ENCODE results near the gene RRM2. TPM values are rescaled to one million over a fixed set of nuclear protein-coding genes. Genes with fewer than 3 reads are reported as not detected.

The RRM2 gene
- total and polyA plus RNA-seq, 3 experiments from 2014 or later: 1.4 to 427 (median 425) TPM

GRCh38 chr2:10109311-10109710 is 13.2 kb upstream of the RRM2 start:
- Mint-ChIP-seq H3K27me3 (peaks cover 2 to 4% of the 10 kb centered on the region in 2 donors), H3K9me3 (peaks cover 0 to 9% (median 6%) of the 10 kb centered on the region in 5 donors), H3K4me1 (no peaks in the 10 kb centered on the region), H3K4me3 (no peak overlapping the region), H3K27ac (peak overlapping the region in 1 of 8 donors; percentile 17), H3K36me3 (peaks cover 0 to 10% (median 0%) of the 10 kb centered on the region in 3 donors)
- CTCF ChIA-PET: interaction anchor here (1.2 kb wide), 1 partner anchor 13 kb away, joined by 3 read pairs; no protein-coding TSS in a partner anchor
- H3K27me3 ChIP-seq (ENCODE audit: insufficient read depth, low read length, poor library complexity, severe bottlenecking): no peaks in the 10 kb centered on the region
- POLR2A ChIA-PET: no interaction called here
- H3K27ac ChIP-seq (ENCODE audit: low read depth, low read length): no peak overlapping the region
- H3K4me3 ChIP-seq (ENCODE audit: low read length): no peak overlapping the region
- H3K4me1 ChIP-seq (ENCODE audit: insufficient read depth, low read length): no peaks in the 10 kb centered on the region
- H3K36me3 ChIP-seq (ENCODE audit: insufficient read depth, low read length): no peaks in the 10 kb centered on the region
- no peak for DNase-seq
- H3K9me3 ChIP-seq (ENCODE audit: low read length): no peaks in the 10 kb centered on the region

DNA sequence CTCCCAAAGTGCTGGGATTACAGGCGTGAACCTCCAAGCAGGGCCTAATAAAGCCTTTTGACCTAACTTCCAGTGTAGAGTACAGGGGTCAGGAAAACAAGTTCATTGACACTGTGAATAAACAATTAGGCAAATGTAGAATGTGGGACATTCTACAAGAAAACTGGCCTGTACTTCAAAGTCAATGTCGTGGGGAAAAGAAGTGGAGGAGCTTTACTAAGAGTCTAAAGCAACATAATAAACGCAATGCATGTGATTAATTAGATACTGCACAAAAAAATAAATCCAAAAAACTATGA is 3.6 kb upstream of the RRM2 start:
- H3K36me3 ChIP-seq (ENCODE audit: insufficient read depth, low read length): no peaks in the 10 kb centered on the region
- peaks cover 7% of the 10 kb centered on the region for H3K27me3 ChIP-seq (ENCODE audit: insufficient read depth, low read length, poor library complexity, severe bottlenecking)
- ChIA-PET CTCF (interaction anchor here (1.2 to 2.1 kb wide), 4 partner anchors 22 to 316 kb away, joined by 3 to 8 read pairs (median 6); no protein-coding TSS in a partner anchor), POLR2A (no interaction called here)
- Mint-ChIP-seq H3K27me3 (peaks cover 9 to 10% of the 10 kb centered on the region in 2 donors), H3K4me3 (peak overlapping the region in 3 of 7 donors; percentile 13 to 25 (median 20)), H3K27ac (peak overlapping the region in 1 of 8 donors; percentile 32), H3K9me3 (no peaks in the 10 kb centered on the region), H3K36me3 (peaks cover 0 to 2% (median 0%) of the 10 kb centered on the region in 3 donors), H3K4me1 (peaks cover 28 to 37% (median 36%) of the 10 kb centered on the region in 3 donors)
- H3K4me1 ChIP-seq (ENCODE audit: insufficient read depth, low read length): peaks cover 26% of the 10 kb centered on the region
- H3K9me3 ChIP-seq (ENCODE audit: low read length): no peaks in the 10 kb centered on the region
- H3K4me3 ChIP-seq (ENCODE audit: low read length): no peak overlapping the region
- H3K27ac ChIP-seq (ENCODE audit: low read depth, low read length): no peak overlapping the region
- no peak for DNase-seq

GRCh38 chr2:10119601-10120157 is 2.9 kb upstream of the RRM2 start:
- Mint-ChIP-seq H3K9me3 (no peaks in the 10 kb centered on the region), H3K4me1 (peaks cover 32 to 44% (median 43%) of the 10 kb centered on the region in 3 donors), H3K27me3 (peaks cover 15 to 16% of the 10 kb centered on the region in 2 donors), H3K27ac (peak overlapping the region in 7 of 8 donors; percentile 29 to 98 (median 96)), H3K4me3 (peak overlapping the region; percentile 85 to 98 (median 98)), H3K36me3 (peaks cover 0 to 2% (median 0%) of the 10 kb centered on the region in 3 donors)
- ChIA-PET POLR2A (no interaction called here), CTCF (interaction anchor here (1.5 to 2.1 kb wide), 3 partner anchors 47 to 315 kb away, joined by 5 to 8 read pairs (median 8); no protein-coding TSS in a partner anchor)
- no peaks in the 10 kb centered on the region for H3K9me3 ChIP-seq (ENCODE audit: low read length)
- H3K4me1 ChIP-seq (ENCODE audit: insufficient read depth, low read length): peaks cover 31% of the 10 kb centered on the region
- no peak for DNase-seq
- no peaks in the 10 kb centered on the region for H3K36me3 ChIP-seq (ENCODE audit: insufficient read depth, low read length)
- peak overlapping the region; percentile 70 for H3K4me3 ChIP-seq (ENCODE audit: low read length)
- peaks cover 7% of the 10 kb centered on the region for H3K27me3 ChIP-seq (ENCODE audit: insufficient read depth, low read length, poor library complexity, severe bottlenecking)
- peak overlapping the region; percentile 78 for H3K27ac ChIP-seq (ENCODE audit: low read depth, low read length)

DNA sequence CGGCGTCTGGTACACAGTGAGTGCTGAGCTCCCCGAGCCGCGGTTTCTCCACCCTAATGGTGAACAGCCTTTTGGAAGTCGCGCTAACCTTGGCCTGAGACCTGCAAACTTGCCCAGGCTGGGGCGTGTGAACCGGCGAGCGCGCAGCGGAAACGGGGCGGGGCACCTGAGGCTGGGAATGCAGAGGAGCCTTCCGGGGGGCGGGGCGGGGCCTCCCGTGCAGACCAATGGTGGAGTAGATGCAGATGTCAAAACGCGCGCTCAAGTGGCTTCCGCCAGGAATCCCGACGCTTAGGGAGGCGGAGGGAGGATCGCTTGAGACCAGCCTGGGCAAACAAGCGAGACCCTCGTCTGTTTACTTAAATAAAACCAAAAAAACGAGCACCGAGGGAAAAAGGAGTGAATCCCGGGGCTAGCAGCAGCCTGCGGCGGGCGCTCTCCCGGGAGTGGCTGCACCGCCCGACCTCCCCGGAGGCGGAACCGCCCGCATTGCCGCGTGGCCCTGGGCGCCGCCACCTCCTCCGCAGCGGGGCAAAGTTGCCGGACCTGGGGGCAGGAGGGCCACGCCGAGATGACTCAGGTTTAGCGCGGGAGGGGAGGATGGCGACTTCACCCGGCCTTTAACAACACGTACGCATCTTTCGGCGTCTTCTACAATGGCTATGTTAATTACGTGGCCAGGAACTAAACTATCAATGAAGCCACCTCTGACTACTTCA is 2.2 kb upstream of the RRM2 start:
- peak overlapping the region; percentile 78 for H3K27ac ChIP-seq (ENCODE audit: low read depth, low read length)
- H3K27ac Mint-ChIP-seq: peak overlapping the region; percentile 64 to 98 (median 96)
- no peaks in the 10 kb centered on the region for H3K9me3 ChIP-seq (ENCODE audit: low read length)
- DNase-seq: peak; percentile 84 to 93 (median 90)
- ChIA-PET CTCF (interaction anchor here (0.9 to 2.1 kb wide), 5 partner anchors 48 to 315 kb away, joined by 4 to 8 read pairs (median 7); no protein-coding TSS in a partner anchor), POLR2A (no interaction called here)
- peaks cover 15 to 17% of the 10 kb centered on the region in 2 donors for H3K27me3 Mint-ChIP-seq
- H3K4me1 Mint-ChIP-seq: peaks cover 38 to 51% (median 49%) of the 10 kb centered on the region in 3 donors
- peak overlapping the region; percentile 85 to 98 (median 98) for H3K4me3 Mint-ChIP-seq
- peaks cover 36% of the 10 kb centered on the region for H3K4me1 ChIP-seq (ENCODE audit: insufficient read depth, low read length)
- no peaks in the 10 kb centered on the region for H3K36me3 ChIP-seq (ENCODE audit: insufficient read depth, low read length)
- H3K9me3 Mint-ChIP-seq: no peaks in the 10 kb centered on the region
- H3K36me3 Mint-ChIP-seq: peaks cover 0 to 2% (median 0%) of the 10 kb centered on the region in 3 donors
- H3K27me3 ChIP-seq (ENCODE audit: insufficient read depth, low read length, poor library complexity, severe bottlenecking): peaks cover 7% of the 10 kb centered on the region
- peak overlapping the region; percentile 70 for H3K4me3 ChIP-seq (ENCODE audit: low read length)

DNA sequence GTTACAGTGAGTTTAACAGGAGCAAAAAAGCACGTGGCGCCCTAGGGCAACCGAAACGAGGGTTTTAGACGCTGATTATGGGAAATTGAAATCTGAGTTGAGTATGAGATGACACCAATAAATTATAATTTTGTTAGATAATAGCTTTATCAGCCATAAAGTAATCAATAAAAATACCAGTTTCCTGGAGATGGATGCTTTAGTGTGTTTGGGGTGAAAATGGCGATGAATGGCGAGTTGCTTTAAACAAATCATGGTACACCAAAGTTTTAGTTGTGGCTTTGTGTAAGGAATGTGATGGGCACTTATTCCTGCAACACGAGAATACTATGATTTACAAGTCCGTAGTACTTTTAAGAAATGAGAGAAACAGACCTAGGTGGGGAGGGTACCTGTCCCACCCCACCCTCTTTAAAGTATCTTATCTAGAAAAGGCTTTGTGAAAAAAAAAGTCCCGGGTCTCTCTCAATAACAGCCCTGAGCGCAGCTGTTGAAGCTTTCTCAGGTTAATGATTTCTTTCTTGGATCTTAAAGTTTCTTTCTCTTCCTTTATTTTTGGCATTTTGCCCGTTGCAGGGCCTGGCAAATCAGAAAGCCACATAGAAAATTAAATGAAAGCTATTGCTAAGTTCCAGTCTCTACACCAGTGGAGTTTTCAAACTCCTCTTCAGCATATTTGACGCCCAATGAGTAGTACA is 1.5 kb upstream of the RRM2 start:
- ChIA-PET CTCF (interaction anchor here (0.9 to 1.5 kb wide), 3 partner anchors 48 to 314 kb away, joined by 3 to 7 read pairs (median 4); no protein-coding TSS in a partner anchor), POLR2A (no interaction called here)
- H3K4me3 Mint-ChIP-seq: peak overlapping the region; percentile 85 to 98 (median 98)
- no peaks in the 10 kb centered on the region for H3K9me3 ChIP-seq (ENCODE audit: low read length)
- H3K27me3 ChIP-seq (ENCODE audit: insufficient read depth, low read length, poor library complexity, severe bottlenecking): peaks cover 7% of the 10 kb centered on the region
- H3K9me3 Mint-ChIP-seq: no peaks in the 10 kb centered on the region
- H3K36me3 Mint-ChIP-seq: peaks cover 0 to 2% (median 0%) of the 10 kb centered on the region in 3 donors
- DNase-seq: no peak
- H3K4me1 ChIP-seq (ENCODE audit: insufficient read depth, low read length): peaks cover 36% of the 10 kb centered on the region
- H3K27ac Mint-ChIP-seq: peak overlapping the region; percentile 64 to 97 (median 72)
- peak overlapping the region; percentile 78 for H3K27ac ChIP-seq (ENCODE audit: low read depth, low read length)
- peak overlapping the region; percentile 70 for H3K4me3 ChIP-seq (ENCODE audit: low read length)
- H3K4me1 Mint-ChIP-seq: peaks cover 41 to 57% (median 54%) of the 10 kb centered on the region in 3 donors
- no peaks in the 10 kb centered on the region for H3K36me3 ChIP-seq (ENCODE audit: insufficient read depth, low read length)
- peaks cover 15 to 17% of the 10 kb centered on the region in 2 donors for H3K27me3 Mint-ChIP-seq

- Histone ChIP-seq H3K27me3 (ENCODE audit: insufficient read depth, low read length, poor library complexity, severe bottlenecking) (peaks cover 7% of the 10 kb centered on the region), H3K4me1 (ENCODE audit: insufficient read depth, low read length) (peaks cover 36% of the 10 kb centered on the region), H3K36me3 (ENCODE audit: insufficient read depth, low read length) (no peaks in the 10 kb centered on the region), H3K4me3 (ENCODE audit: low read length) (peak overlapping the region; percentile 53), H3K27ac (ENCODE audit: low read depth, low read length) (peak overlapping the region; percentile 44), H3K9me3 (ENCODE audit: low read length) (no peaks in the 10 kb centered on the region)
- POLR2A ChIA-PET: no interaction called here
- peaks cover 41 to 61% (median 57%) of the 10 kb centered on the region in 3 donors for H3K4me1 Mint-ChIP-seq
- peak overlapping the region; percentile 78 to 88 (median 85) for H3K4me3 Mint-ChIP-seq
- H3K36me3 Mint-ChIP-seq: peaks cover 0 to 2% (median 0%) of the 10 kb centered on the region in 3 donors
- H3K27ac Mint-ChIP-seq: peak overlapping the region in 6 of 8 donors; percentile 45 to 81 (median 69)
- peaks cover 15 to 17% of the 10 kb centered on the region in 2 donors for H3K27me3 Mint-ChIP-seq
- no peaks in the 10 kb centered on the region for H3K9me3 Mint-ChIP-seq
- CTCF ChIA-PET: interaction anchor here (0.6 to 5.1 kb wide), 11 partner anchors 11 to 312 kb away, joined by 3 to 71 read pairs (median 4); no protein-coding TSS in a partner anchor
- DNase-seq: no peak
These were observed 742 bp downstream of the RRM2 start for GRCh38 chr2:10123281-10123680.

- peaks cover 36% of the 10 kb centered on the region for H3K4me1 ChIP-seq (ENCODE audit: insufficient read depth, low read length)
- no peaks in the 10 kb centered on the region for H3K36me3 ChIP-seq (ENCODE audit: insufficient read depth, low read length)
- Mint-ChIP-seq H3K4me1 (peaks cover 46 to 70% (median 67%) of the 10 kb centered on the region in 3 donors), H3K27me3 (peaks cover 15 to 17% of the 10 kb centered on the region in 2 donors), H3K4me3 (peak overlapping the region; percentile 12 to 86 (median 49)), H3K9me3 (no peaks in the 10 kb centered on the region), H3K36me3 (peaks cover 0 to 2% (median 0%) of the 10 kb centered on the region in 3 donors), H3K27ac (peak overlapping the region in 5 of 8 donors; percentile 0 to 65 (median 45))
- peak in 4 of 5 donors; percentile 31 to 71 (median 62) for DNase-seq
- CTCF ChIA-PET: interaction anchor here (0.6 to 5.1 kb wide), 22 partner anchors 10 to 324 kb away, joined by 3 to 71 read pairs (median 4); partner anchors contain the start of gene ODC1
- H3K4me3 ChIP-seq (ENCODE audit: low read length): no peak overlapping the region
- no peak overlapping the region for H3K27ac ChIP-seq (ENCODE audit: low read depth, low read length)
- H3K9me3 ChIP-seq (ENCODE audit: low read length): no peaks in the 10 kb centered on the region
- POLR2A ChIA-PET: interaction anchor here (1.0 to 1.4 kb wide), 2 partner anchors 284 to 311 kb away, joined by 3 read pairs; no protein-coding TSS in a partner anchor
- peaks cover 7% of the 10 kb centered on the region for H3K27me3 ChIP-seq (ENCODE audit: insufficient read depth, low read length, poor library complexity, severe bottlenecking)
These were observed 2.1 kb downstream of the RRM2 start for GRCh38 chr2:10124538-10125045.

Measured in CD8-positive, alpha-beta memory T cell (primary cell).